H1 (cell line): ENCODE results near the gene SCRN3. TPM values are rescaled to one million over a fixed set of nuclear protein-coding genes. Genes with fewer than 3 reads are reported as not detected.

Experiments
- CTCF ChIA-PET: fragments of 300-600 bp; sonication (Branson Sonifier 250); formaldehyde crosslinking; loops from one replicate; lab custom pipeline; 2021; ENCODE audit not compliant: partially characterized antibody; lab: Charles Lee
- POLR2A ChIA-PET: fragments of 300-600 bp; sonication (Branson Sonifier 250); formaldehyde crosslinking; loops from one replicate; lab custom pipeline; 2021; ENCODE audit warnings: inconsistent platforms; ENCODE audit not compliant: partially characterized antibody; lab: Charles Lee
- DNase-seq, 2 experiments: peaks; one replicate each; pipeline versions ENCODE4 v3.0.0 to v3.0.0-alpha.2; 2010 to 2022; ENCODE audit warnings: low spot score in 2 of 2, low read depth in 1 of 2, mixed read lengths in 1 of 2
- FAIRE-seq: peaks from 2 replicates; lab custom pipeline; 2011; peaks lifted over from hg19 to GRCh38; lab: Jason Lieb, UNC
- H2AFZ ChIP-seq: 2 replicates; pipeline ENCODE4 v1.8.1; 2012; ENCODE audit warnings: low read length, inconsistent platforms
- H2AK5ac ChIP-seq: 2 replicates; pipeline ENCODE4 v1.6.1; 2013; ENCODE audit warnings: low read depth, low read length
- H2BK120ac ChIP-seq: replicated peaks from 2 replicates; pipeline ENCODE3; 2013; ENCODE audit warnings: low read depth, low read length, inconsistent platforms
- H2BK12ac ChIP-seq: 2 replicates; pipeline ENCODE4 v1.6.1; 2013; ENCODE audit warnings: low read depth, low read length
- H2BK15ac ChIP-seq: 2 replicates; pipeline ENCODE4 v1.6.1; 2013; ENCODE audit warnings: low read length
- H2BK20ac ChIP-seq: 2 replicates; pipeline ENCODE4 v1.6.1; 2013; ENCODE audit warnings: low read length
- H2BK5ac ChIP-seq: 2 replicates; pipeline ENCODE4 v1.6.1; 2013; ENCODE audit warnings: low read depth, low read length
- H3K14ac ChIP-seq: 2 replicates; pipeline ENCODE4 v1.6.1; 2013; ENCODE audit warnings: inconsistent platforms; ENCODE audit not compliant: insufficient read length
- H3K18ac ChIP-seq: 2 replicates; pipeline ENCODE4 v1.6.1; 2013; ENCODE audit warnings: low read length; ENCODE audit errors: extremely low read depth
- H3K23ac ChIP-seq: 2 replicates; pipeline ENCODE4 v1.6.1; 2013; ENCODE audit warnings: inconsistent platforms; ENCODE audit not compliant: insufficient read length
- H3K23me2 ChIP-seq: 2 replicates; pipeline ENCODE4 v1.6.1; 2013; ENCODE audit warnings: low read depth, low read length
- H3K27ac ChIP-seq: 2 replicates; pipeline ENCODE4 v1.6.1; 2011; ENCODE audit warnings: low read depth, low read length, inconsistent platforms
- H3K27me3 ChIP-seq, 4 experiments: replicated peaks in 1 of 4; 1 replicate in 1 of 4; 2 replicates in 3 of 4; pipeline versions ENCODE4 v1.6.1 to v1.8.1; 2011 to 2013; ENCODE audit warnings: low read length in 3 of 4, mild to moderate bottlenecking in 3 of 4, inconsistent platforms in 2 of 4, mixed read lengths in 2 of 4, moderate library complexity in 1 of 4; ENCODE audit not compliant: control insufficient read depth in 3 of 4, insufficient read depth in 3 of 4; ENCODE audit errors: extremely low read depth in 1 of 4
- H3K36me3 ChIP-seq, 4 experiments: 2 replicates each; pipeline versions ENCODE4 v1.6.1 to v1.8.1; 2011 to 2013; ENCODE audit warnings: mild to moderate bottlenecking in 4 of 4, low read length in 3 of 4, moderate library complexity in 2 of 4, control low read depth in 1 of 4, inconsistent platforms in 1 of 4; ENCODE audit not compliant: insufficient read depth in 4 of 4, control insufficient read depth in 2 of 4
- H3K4ac ChIP-seq: replicated peaks from 2 replicates; pipeline ENCODE3; 2013; ENCODE audit warnings: low read length, low read depth, mixed read lengths, inconsistent platforms; ENCODE audit not compliant: insufficient read length
- H3K4me1 ChIP-seq, 4 experiments: replicated peaks in 1 of 4; 1 replicate in 1 of 4; 2 replicates in 3 of 4; pipeline versions ENCODE4 v1.6.1 to v1.8.1; 2011 to 2013; ENCODE audit warnings: low read length in 3 of 4, inconsistent platforms in 2 of 4, mixed read lengths in 1 of 4; ENCODE audit not compliant: insufficient read depth in 4 of 4, control insufficient read depth in 3 of 4
- H3K4me2 ChIP-seq, 2 experiments: 2 replicates each; pipeline versions ENCODE4 v1.6.1 to v1.8.1; 2011 to 2013; ENCODE audit warnings: low read depth in 2 of 2, low read length in 2 of 2, control low read depth in 1 of 2, inconsistent platforms in 1 of 2, mild to moderate bottlenecking in 1 of 2; ENCODE audit not compliant: insufficient read depth in 1 of 2
- H3K4me3 ChIP-seq, 4 experiments: fragments of 200-600, 300-600 bp in 1 of 4; sonication (generic), shearing (Covaris generic), sonication (Bioruptor Twin) in 1 of 4; 2 replicates each; pipeline versions ENCODE4 v1.5.1 to v1.8.1; 2011 to 2016; ENCODE audit warnings: low read length in 4 of 4, low read depth in 3 of 4, control low read depth in 2 of 4, inconsistent platforms in 2 of 4, mild to moderate bottlenecking in 2 of 4, mixed read lengths in 1 of 4, moderate library complexity in 1 of 4; ENCODE audit not compliant: insufficient read depth in 2 of 4; ENCODE audit errors: extremely low read depth in 1 of 4
- H3K56ac ChIP-seq: replicated peaks from 2 replicates; pipeline ENCODE3; 2013; ENCODE audit warnings: low read depth, mild to moderate bottlenecking, mixed read lengths, low read length, inconsistent platforms; ENCODE audit not compliant: insufficient read length
- H3K79me1 ChIP-seq: 2 replicates; pipeline ENCODE4 v1.6.1; 2013; ENCODE audit warnings: low read depth, low read length, control low read depth
- H3K79me2 ChIP-seq, 2 experiments: 2 replicates each; pipeline versions ENCODE4 v1.6.1 to v1.8.1; 2012 to 2013; ENCODE audit warnings: low read length in 2 of 2, mild to moderate bottlenecking in 2 of 2, inconsistent platforms in 1 of 2; ENCODE audit not compliant: insufficient read depth in 2 of 2, control insufficient read depth in 1 of 2
- H3K9ac ChIP-seq, 4 experiments: replicated peaks in 1 of 4; 1 replicate in 1 of 4; 2 replicates in 3 of 4; pipeline versions ENCODE4 v1.6.1 to v1.8.1; 2011 to 2013; ENCODE audit warnings: low read depth in 3 of 4, low read length in 3 of 4, control low read depth in 2 of 4, mild to moderate bottlenecking in 2 of 4, moderate library complexity in 2 of 4, inconsistent platforms in 1 of 4; ENCODE audit errors: extremely low read depth in 1 of 4
- H3K9me3 ChIP-seq, 2 experiments: 2 replicates each; pipeline versions ENCODE4 v1.6.1 to v1.8.1; 2012 to 2013; ENCODE audit warnings: mild to moderate bottlenecking in 2 of 2, moderate library complexity in 2 of 2, control low read depth in 1 of 2, inconsistent platforms in 1 of 2, low read depth in 1 of 2, low read length in 1 of 2, mixed read lengths in 1 of 2; ENCODE audit not compliant: insufficient read depth in 2 of 2
- H4K20me1 ChIP-seq, 2 experiments: replicated peaks in 1 of 2; 2 replicates each; pipeline versions ENCODE3 to v1.8.1; 2011 to 2013; ENCODE audit warnings: inconsistent platforms in 2 of 2, low read length in 2 of 2, mild to moderate bottlenecking in 1 of 2; ENCODE audit not compliant: insufficient read depth in 2 of 2, control insufficient read depth in 1 of 2
- H4K5ac ChIP-seq: 2 replicates; pipeline ENCODE4 v1.6.1; 2013; ENCODE audit warnings: low read length, low read depth, mixed read lengths, inconsistent platforms; ENCODE audit not compliant: insufficient read length
- H4K8ac ChIP-seq: 2 replicates; pipeline ENCODE4 v1.8.0; 2013; ENCODE audit warnings: mild to moderate bottlenecking, moderate library complexity, low read length, inconsistent platforms; ENCODE audit not compliant: insufficient read depth; ENCODE audit errors: extremely low read depth
- H4K91ac ChIP-seq: replicated peaks from 2 replicates; pipeline ENCODE3; 2013; ENCODE audit warnings: low read length, mixed read lengths, inconsistent platforms; ENCODE audit not compliant: insufficient read length
- CREB1 ChIP-seq: IDR thresholded peaks from 2 replicates; pipeline ENCODE4 v1.6.1; 2012; ENCODE audit warnings: inconsistent platforms
- EGR1 ChIP-seq: IDR thresholded peaks from 2 replicates; pipeline ENCODE4 v1.6.1; 2011; ENCODE audit warnings: low read depth, low read length, borderline replicate concordance
- FOSL1 ChIP-seq: IDR thresholded peaks from 2 replicates; pipeline ENCODE4 v1.6.1; 2011; ENCODE audit warnings: mild to moderate bottlenecking, low read depth, low read length, moderate library complexity; ENCODE audit not compliant: insufficient read depth
- KDM4A ChIP-seq: IDR thresholded peaks from one replicate; pipeline ENCODE4 v1.7.1; 2012; ENCODE audit warnings: low read depth, mild to moderate bottlenecking, moderate library complexity, low read length, inconsistent platforms; ENCODE audit not compliant: severe bottlenecking
- NANOG ChIP-seq: IDR thresholded peaks from 2 replicates; pipeline ENCODE4 v1.6.1; 2011; ENCODE audit warnings: low read length, low read depth, mild to moderate bottlenecking, inconsistent platforms; ENCODE audit not compliant: insufficient read depth, poor library complexity, severe bottlenecking
- SP1 ChIP-seq: IDR thresholded peaks from 2 replicates; pipeline ENCODE4 v1.6.1; 2011; ENCODE audit warnings: low read depth, low read length
- SP2 ChIP-seq: IDR thresholded peaks from 2 replicates; pipeline ENCODE4 v1.6.1; 2012; ENCODE audit warnings: mild to moderate bottlenecking, low read length, inconsistent platforms
- SRF ChIP-seq: IDR thresholded peaks from 2 replicates; pipeline ENCODE4 v1.6.1; 2011; ENCODE audit warnings: mild to moderate bottlenecking, low read depth, low read length, moderate library complexity
- WGBS, 2 experiments: shearing (Covaris generic) in 1 of 2; methylation state at CpG; one replicate each; pipeline versions ENCODE4 v1.1.6 to v1.1.7; 2013 to 2015; ENCODE audit warnings: low lambda C conversion rate in 2 of 2, mixed read lengths in 2 of 2, inconsistent platforms in 1 of 2, low coverage in 1 of 2, missing lambda C conversion rate in 1 of 2; ENCODE audit not compliant: insufficient replicate concordance in 2 of 2, insufficient coverage in 1 of 2, insufficient read length in 1 of 2; ENCODE audit errors: extremely low coverage in 1 of 2, missing lambda C conversion rate in 1 of 2; 5-methylcytosine and 5-hydroxymethylcytosine counted together
- polyA plus RNA-seq, 7 experiments: library from polyadenylated mRNA; depleted of rRNA in 3 of 7; stranded (reverse) in 5 of 7; unstranded in 2 of 7; fragments of >200 nt in 5 of 7; fragments of 200-250 nt in 2 of 7; gene quantifications; 1 replicate in 5 of 7; 2 replicates in 1 of 7; 4 replicates in 1 of 7; pipeline versions ENCODE4 v1.2.1 to v1.2.3, GENCODE V29; 2011 to 2013; ENCODE audit warnings: missing spikeins in 2 of 7, mixed read lengths in 2 of 7
- total RNA-seq: library from RNA; stranded (reverse); fragmentation: NEBNext Ultra II Directional; extraction: Animal tissue kit (Norgen Biotek cat#: 25700); gene quantifications from 2 replicates; pipeline ENCODE4 v1.2.1, GENCODE V29; 2021
- TF ChIP-seq, protein P1 (sequence below): IDR thresholded peaks from 2 replicates; pipeline ENCODE4 v1.6.1; 2012; ENCODE audit warnings: inconsistent platforms
- TF ChIP-seq, protein P2 (sequence below): IDR thresholded peaks from 2 replicates; pipeline ENCODE4 v1.6.1; 2011; ENCODE audit warnings: low read length, improper control_type of control experiment
- TF ChIP-seq, protein P3 (sequence below): IDR thresholded peaks from 2 replicates; pipeline ENCODE4 v1.6.1; 2012; ENCODE audit warnings: inconsistent platforms
- TF ChIP-seq, protein P4 (sequence below): IDR thresholded peaks from 2 replicates; pipeline ENCODE4 v1.6.1; 2011; ENCODE audit warnings: low read depth, mild to moderate bottlenecking, low read length; ENCODE audit not compliant: insufficient read depth

SCRN3 gene
- total and polyA plus RNA-seq, 2 of the 8 experiments (the other 6 are each of a cell fraction or from before 2014, with no cell fraction given): 7.4 to 7.8 TPM

DNA sequence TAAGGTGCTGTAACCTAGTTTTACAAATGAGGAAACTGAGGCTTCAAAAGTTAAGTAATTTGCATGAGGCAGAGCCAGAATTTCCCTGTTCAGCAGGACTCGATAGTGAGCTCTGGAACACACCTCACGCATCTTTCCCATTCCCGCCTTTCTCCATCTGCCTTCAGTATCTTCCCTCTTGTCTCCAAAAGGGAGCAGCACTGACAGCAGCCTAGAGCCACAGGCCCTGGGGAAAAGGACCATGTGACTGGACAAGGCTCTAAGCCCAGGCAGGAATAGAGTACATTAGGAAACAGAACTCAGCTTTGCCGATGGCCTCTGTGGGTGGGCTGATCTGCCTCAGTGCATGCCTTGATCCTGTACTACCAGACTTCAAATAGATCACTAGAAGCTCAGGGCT lies 69.8 kb downstream of the SCRN3 start:
- no peak overlapping the region for H4K5ac ChIP-seq
- DNase-seq (no peak), FAIRE-seq (peak; percentile 94)
- H2BK120ac ChIP-seq: no peak overlapping the region
- no peaks in the 10 kb centered on the region for H3K36me3 ChIP-seq
- H3K23ac ChIP-seq: no peak overlapping the region
- H2BK12ac ChIP-seq: no peak overlapping the region
- WGBS, 2 experiments: 88% methylated on average over 4 of the region's 4 CpGs; no CpG with 5 or more reads in 1 of the 2 experiments
- H3K23me2 ChIP-seq: no peaks in the 10 kb centered on the region
- no peak overlapping the region for H3K14ac ChIP-seq
- no peak overlapping the region for H2AK5ac ChIP-seq
- H4K91ac ChIP-seq: no peak overlapping the region
- H4K20me1 ChIP-seq: no peaks in the 10 kb centered on the region
- no peak overlapping the region for H2BK15ac ChIP-seq
- H2BK20ac ChIP-seq: no peak overlapping the region
- no peak overlapping the region for H2BK5ac ChIP-seq
- H3K4me1 ChIP-seq: no peaks in the 10 kb centered on the region
- H3K9ac ChIP-seq: no peak overlapping the region
- H3K18ac ChIP-seq: no peak overlapping the region
- no peak overlapping the region for H2AFZ ChIP-seq
- H3K27me3 ChIP-seq: 0 out of 7 replicates have a peak, but pooled peaks cover 0 to 2% (median 0%) of the 10 kb centered on the region in 4 experiments
- H4K8ac ChIP-seq: no peak overlapping the region
- H3K4me2 ChIP-seq: no peak overlapping the region
- no peak overlapping the region for H3K4me3 ChIP-seq
- H3K56ac ChIP-seq: no peak overlapping the region
- no peak overlapping the region for H3K27ac ChIP-seq
- H3K79me1 ChIP-seq: no peaks in the 10 kb centered on the region
- no peaks in the 10 kb centered on the region for H3K9me3 ChIP-seq
- H3K79me2 ChIP-seq: no peaks in the 10 kb centered on the region
- H3K4ac ChIP-seq: no peak overlapping the region
- ChIA-PET POLR2A (interaction anchor here (0.7 kb wide), 1 partner anchor 82 kb away, joined by 3 read pairs; no protein-coding TSS in a partner anchor), CTCF (interaction anchor here (0.6 to 2.0 kb wide), 16 partner anchors 9 to 794 kb away, joined by 3 to 27 read pairs (median 4); partner anchors contain the start of gene CHRNA1)
- TF ChIP-seq KDM4A (no peak), EGR1 (no peak), SP2 (no peak), NANOG (no peak), CREB1 (no peak), FOSL1 (no peak), SP1 (no peak), SRF (no peak)
- TF ChIP-seq, protein P1, sequence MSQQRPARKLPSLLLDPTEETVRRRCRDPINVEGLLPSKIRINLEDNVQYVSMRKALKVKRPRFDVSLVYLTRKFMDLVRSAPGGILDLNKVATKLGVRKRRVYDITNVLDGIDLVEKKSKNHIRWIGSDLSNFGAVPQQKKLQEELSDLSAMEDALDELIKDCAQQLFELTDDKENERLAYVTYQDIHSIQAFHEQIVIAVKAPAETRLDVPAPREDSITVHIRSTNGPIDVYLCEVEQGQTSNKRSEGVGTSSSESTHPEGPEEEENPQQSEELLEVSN: peak; percentile 99
- TF ChIP-seq, protein P2, sequence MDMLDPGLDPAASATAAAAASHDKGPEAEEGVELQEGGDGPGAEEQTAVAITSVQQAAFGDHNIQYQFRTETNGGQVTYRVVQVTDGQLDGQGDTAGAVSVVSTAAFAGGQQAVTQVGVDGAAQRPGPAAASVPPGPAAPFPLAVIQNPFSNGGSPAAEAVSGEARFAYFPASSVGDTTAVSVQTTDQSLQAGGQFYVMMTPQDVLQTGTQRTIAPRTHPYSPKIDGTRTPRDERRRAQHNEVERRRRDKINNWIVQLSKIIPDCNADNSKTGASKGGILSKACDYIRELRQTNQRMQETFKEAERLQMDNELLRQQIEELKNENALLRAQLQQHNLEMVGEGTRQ: peak; percentile 45; the same call in 1 of the 2 replicates
- TF ChIP-seq, protein P3, sequence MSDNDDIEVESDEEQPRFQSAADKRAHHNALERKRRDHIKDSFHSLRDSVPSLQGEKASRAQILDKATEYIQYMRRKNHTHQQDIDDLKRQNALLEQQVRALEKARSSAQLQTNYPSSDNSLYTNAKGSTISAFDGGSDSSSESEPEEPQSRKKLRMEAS: peak; percentile 96
- TF ChIP-seq, protein P4, sequence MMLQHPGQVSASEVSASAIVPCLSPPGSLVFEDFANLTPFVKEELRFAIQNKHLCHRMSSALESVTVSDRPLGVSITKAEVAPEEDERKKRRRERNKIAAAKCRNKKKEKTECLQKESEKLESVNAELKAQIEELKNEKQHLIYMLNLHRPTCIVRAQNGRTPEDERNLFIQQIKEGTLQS: no peak
